Heart left ventricle (tissue), 13 donors: Measurements from ENCODE around the gene ZBTB40.

Experiments used
- CTCF ChIP-seq, 12 donors: fragments of 200-600 bp; sonication (generic) in 4 of 12; IDR thresholded peaks; one replicate each; pipeline versions ENCODE4 v1.5.0 to v1.8.0; 2018 to 2022; ENCODE audit warnings: antibody characterized with exemption in 12 of 12, mild to moderate bottlenecking in 5 of 12
- POLR2A ChIP-seq, 2 donors: fragments of 450-650 bp; IDR thresholded peaks; one replicate each; pipeline ENCODE4 v1.6.1; 2017; ENCODE audit warnings: antibody characterized with exemption in 2 of 2, mild to moderate bottlenecking in 2 of 2, moderate library complexity in 2 of 2
- donor health status: ischemic (EF 13 %, LVEDD 7.1; RV severe dilation, severe dysfunction).
- donor health status: DM: no; HTN: yes; CAD: no.
- donor health status: DM: no; HTN: no; CAD: no.
- donor health status: ischemic (EF 25% LVEDD 6.9; RV normal size, moderate dysfunction).
- donor health status: ischemic (EF 25% LVEDD 5.7; RV mildly dilated, moderate dysfunction).
- donor health status: ischemic (EF 35%, LVEDD 5.7; RV mildly dilated, moderate dysfunction).
- donor health status: nonischemic (EF 11% LVEDD 7.7; RV severe dilation, severe dysfunction).
- donor health status: DM: yes; HTN: yes; CAD: no.
- donor health status: PGD.
- donor health status: ischemic (EF 29% LVEDD 5.4; RV normal size, mild dysfunction).
- donor health status: nonischemic (EF 23%, LVEDD 6.1; RV moderate dilation, normal function).

DNA sequence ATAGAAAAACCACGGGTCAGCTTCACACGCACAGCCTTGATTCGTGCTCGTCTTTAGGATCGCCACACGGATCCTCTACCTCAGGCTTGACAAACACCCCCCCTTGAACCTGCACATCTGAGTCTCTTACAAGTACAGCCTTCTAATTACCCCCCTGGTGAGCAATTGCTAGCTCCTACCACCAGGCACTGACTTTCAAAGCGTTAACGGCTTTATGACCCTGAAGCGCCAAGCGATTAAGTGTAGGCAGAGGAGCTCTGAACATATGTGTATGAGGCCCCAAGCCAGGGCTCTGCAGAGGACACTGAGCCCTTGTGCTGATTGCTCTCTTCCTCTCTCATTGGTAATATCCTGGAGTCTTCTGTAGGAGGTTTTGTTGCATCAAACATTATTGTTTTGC, 55.9 kb downstream of the ZBTB40 start:
- TF ChIP-seq POLR2A (IDR thresholded peaks at IDR 0.05) (no peak), CTCF (IDR thresholded peaks at IDR 0.05) (no peak)
